ENCODE results near the gene MYH6.
"Not testable (repeated sequence)": the region's sequence is repeated elsewhere in the genome, so short reads cannot be mapped to it uniquely, and the experiment has no call there.

MYH6 gene

GRCh38 chr14:23407516-23408306 is at the start of gene MYH6:
MYH6 (minus strand) TSS chr14:23408273; CDS start chr14:23407223, 1,050 bp downstream.
- no peak for DNase-seq

- not testable (repeated sequence) for DNase-seq
Measured at GRCh38 chr14:23456883-23457586, 49.0 kb upstream of the MYH6 start.

DNA sequence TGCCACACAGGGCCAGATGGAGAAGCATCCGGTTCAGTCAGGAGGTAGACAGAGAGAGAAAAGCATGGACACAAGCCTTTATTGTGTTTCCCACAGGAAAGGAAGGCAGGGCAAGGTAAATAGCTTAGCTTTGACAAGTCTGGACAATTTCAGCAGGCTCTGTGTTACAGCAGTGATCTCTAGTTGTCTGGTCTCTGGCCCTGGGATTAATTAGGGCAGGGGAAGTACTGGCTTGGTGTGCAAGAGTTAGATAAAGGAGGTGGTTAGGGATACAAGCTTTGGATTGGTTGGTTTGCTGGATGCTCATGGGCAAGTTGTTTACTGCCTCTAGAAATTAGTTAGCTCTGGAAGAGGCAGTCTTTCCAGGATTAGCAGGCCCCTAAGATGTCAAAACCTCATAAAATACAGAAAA is 46.4 kb upstream of the MYH6 start:
- no peak for DNase-seq

DNA sequence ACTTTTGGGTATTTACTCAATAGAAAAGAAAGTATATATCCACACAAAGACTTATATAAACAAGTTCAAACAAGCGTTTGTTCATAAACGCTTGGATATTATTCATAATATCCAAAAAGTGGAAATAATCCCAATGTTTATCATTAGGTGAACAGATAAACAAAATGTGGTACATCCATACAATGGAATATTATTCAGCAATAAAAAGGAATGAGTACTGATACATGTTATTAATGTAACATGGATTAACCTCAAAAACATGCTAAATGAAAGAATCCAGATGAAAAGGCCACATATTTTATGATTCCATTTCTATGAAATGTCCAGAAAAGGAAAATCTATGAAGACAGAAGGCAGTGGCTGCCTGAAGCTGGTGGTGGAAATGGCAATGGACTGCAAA is 44.2 kb upstream of the MYH6 start:
- DNase-seq = no peak

GRCh38 chr14:23450379-23450778 is 42.3 kb upstream of the MYH6 start:
- DNase-seq = no peak

DNA sequence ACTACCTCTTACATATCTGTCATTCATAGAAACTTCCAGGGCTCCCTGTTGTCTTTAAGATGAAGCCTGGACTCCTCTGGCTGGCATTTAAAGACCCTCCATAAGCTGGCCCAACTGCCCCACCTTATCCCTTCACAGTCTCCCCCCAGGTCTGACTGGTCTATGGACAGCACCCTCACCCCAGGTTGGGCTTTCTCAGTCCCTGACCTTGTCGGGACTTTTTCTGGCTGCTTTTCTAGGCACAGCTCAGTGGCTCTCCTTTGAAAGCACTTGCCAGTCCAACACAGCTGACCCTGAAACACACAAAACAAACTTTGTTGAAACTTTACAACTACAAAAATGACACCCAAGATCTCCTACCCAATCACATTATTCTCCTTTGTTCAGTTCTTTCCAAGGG is 41.2 kb upstream of the MYH6 start:
- no peak for DNase-seq

DNA sequence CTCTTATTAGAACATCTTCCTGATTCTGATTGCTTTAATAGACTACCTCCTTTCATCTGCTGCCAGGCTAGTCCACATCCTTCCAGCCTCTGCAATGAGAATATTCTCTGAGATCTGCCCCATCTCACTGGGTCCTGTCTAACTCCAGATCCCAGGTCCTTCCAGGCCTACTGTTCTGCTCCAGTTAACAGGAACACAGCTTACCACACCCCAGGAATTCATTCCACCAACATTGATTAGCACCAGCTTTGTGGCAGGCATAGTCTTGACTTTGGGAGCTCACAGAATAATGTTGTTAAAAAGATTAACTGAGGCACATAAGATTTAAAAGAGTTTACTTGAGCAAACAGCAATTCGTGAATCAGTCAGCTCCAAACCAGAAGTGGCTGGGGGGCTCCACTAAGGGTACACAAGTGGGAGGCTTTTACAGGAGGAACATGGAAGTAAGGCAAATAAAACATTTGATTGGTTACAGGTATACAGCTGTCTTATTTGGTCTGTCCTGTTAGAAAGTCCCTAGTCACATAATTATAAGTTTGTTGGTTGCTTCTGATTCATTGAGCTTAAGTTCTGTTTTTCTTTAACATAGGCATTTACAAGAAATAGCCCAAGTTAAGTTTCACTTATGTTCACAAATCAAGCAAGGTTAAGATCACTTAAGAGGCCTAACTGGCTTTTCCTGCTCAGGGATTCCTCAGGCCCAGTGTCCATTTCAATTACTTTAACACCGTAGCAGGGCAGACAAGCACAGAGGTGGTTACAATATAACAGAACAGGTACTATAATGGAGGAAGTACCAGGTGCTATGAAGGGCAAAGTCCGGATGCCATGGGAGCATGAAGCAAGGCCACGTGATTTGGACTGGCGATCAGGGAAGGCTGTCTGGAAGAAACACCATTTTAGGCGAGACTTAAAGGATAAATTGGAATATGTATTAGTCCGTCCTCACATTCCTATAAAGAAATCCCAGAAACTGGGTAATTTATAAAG is 39.6 kb upstream of the MYH6 start:
- peak in 1 of 2 experiments; percentile 15 for DNase-seq

- peak in 1 of 2 experiments; percentile 12 for DNase-seq
Measured at GRCh38 chr14:23446291-23446851, 38.3 kb upstream of the MYH6 start.

DNA sequence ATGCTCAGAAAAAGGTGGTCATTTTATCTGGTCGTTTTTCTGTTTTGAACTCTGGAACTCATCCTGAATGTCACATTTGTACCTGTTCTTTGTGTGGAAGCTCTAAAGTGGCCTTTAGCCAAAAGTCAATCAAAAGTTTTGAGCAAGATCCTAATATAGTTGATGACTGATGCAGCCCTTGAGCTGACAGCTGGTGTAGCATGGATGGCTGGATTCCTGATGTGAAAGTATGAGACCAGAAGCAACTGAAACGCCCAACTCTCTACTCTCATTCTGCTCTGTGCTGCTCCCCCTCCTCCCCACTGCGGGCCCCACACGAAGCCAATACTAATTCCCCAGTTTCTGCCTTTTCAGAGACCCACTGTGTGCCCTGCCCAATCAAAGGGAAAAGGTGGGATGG is 37.7 kb upstream of the MYH6 start:
- no peak for DNase-seq

GRCh38 chr14:23444314-23444713 is 36.2 kb upstream of the MYH6 start:
- no peak for DNase-seq

DNA sequence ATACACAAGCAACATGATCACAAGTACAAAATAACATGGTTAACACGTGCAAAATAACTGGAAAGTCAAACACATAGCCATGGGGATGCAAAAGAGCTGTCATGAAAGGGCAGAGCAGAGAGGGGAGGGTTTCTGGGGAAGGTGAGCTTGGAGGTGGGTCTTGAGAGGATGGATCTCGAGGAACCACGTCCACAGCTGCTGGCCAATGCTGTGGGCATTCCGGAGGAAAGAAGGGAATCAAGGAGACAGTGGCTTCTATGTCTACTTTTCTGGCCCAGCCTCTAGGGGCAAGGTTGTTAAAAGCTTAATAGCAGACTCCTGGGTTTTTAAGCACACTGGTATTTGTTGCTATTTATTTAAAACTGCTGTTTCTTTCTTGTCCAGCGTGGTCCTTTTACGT is 35.8 kb upstream of the MYH6 start:
- no peak for DNase-seq

DNA sequence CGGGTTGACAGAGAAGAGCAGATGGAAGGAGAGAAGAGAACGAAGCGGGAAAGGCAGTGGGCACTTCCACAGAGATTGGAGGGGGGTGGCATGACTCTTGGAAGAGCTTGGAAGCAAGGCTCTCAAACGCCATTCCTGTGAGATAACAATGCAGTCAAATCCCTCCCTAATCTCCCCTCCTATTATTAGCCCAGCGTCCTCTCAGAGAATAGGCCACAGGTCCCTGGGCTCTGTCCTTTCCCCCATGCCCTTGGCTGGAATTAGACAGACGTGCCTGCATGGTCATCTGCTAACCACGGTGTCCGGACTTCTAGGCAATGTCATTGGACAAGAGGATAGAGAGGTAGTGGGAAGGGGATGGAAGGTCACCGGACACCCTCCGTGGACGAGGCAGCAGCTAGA is 35.3 kb upstream of the MYH6 start:
- no peak for DNase-seq

DNA sequence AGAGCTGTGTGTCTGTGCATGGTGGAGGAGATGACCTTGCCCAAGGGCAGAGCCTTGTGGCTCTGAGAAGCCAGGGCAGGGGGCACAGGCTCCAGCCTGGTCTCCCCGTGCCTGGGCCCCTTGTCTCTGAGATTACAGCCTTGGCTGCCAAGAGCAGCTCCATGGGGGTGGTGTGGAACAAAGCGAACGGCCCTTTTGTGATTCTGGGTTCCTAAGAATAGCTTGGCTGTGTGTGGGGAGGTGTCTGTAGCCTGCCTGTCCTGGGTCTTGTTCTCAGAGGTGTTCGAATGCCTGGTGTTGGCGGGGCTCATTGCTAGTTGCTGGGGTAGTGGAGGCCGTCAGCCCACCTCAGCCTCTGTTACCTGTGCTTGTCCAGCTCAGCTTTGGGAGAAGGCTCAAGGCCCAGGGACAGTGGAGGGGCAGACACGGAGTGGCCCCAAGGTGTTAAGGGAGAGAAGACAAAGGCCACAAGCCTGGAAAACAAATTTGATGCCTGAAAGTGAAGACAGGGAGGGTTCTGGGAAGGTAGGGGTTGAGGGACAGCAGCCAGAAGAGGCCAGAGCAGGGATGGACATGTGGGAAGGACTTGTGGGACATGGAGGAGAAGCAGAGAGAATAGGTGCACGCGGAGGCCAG is 34.8 kb upstream of the MYH6 start:
- no peak for DNase-seq

DNA sequence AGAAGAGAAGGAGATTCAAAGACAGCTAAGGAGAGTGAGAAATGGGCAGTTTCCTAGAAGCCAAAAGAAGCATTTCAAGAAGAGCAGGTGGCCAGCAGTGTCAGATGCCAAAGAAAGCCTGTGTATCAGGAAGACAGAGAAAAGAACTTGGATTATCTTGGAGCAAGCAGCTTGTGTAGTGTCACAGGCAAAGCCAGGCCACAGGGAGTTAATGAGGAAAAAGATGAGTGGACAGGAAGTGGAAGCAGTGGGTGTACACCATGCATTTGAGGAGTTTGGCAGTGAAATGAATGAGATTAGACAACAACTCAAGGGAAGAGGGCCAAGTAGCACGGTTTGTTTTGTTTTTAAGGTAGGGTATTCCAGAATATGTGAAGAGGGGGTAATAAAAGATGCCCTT is 33.0 kb upstream of the MYH6 start:
- DNase-seq = no peak

GRCh38 chr14:23439107-23439835 is 31.2 kb upstream of the MYH6 start:
- peak in 1 of 2 experiments; percentile 3 for DNase-seq

DNA sequence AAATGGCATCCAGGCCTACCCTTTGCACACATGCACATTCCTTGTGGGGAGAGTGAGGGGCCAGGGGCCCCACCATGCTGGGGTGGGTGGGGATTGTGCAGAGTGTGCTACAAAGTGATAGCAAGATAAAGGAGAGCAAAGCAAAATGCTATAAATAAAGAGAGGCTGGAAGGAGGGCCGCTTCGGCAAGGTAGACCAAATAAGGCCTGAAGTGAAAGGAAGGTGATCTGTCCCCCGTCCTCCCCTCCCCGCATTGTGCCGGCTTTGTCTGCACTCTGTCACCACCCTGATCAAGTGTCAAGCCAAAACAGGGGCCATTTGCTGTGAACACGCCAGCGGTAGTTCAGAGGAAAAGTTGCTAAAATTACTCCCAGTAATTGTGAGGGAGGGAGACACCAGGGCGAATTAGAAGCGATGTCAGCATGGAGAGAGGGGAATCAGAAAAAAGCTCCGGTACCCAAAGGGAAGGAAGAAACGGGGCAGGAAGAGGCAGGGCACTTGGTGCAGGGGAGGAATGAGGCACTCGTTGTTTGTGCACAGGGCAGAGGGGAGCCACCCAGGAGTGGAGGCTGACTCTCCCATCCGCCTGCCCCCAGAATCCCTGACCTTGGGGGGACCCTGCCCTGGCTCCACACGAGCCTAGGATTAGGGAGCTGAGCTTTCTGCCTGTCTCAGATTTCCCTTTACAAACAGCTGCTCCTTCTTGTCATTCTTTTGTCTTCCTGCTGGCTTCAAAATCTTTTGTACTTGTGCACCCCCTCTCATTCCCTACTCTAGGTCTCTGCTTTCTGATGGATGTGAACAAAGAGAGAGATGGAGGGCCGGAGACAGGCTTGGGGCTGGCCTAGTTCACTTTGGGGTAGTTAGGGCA is 30.3 kb upstream of the MYH6 start:
- peak in 1 of 2 experiments; percentile 8 for DNase-seq

DNA sequence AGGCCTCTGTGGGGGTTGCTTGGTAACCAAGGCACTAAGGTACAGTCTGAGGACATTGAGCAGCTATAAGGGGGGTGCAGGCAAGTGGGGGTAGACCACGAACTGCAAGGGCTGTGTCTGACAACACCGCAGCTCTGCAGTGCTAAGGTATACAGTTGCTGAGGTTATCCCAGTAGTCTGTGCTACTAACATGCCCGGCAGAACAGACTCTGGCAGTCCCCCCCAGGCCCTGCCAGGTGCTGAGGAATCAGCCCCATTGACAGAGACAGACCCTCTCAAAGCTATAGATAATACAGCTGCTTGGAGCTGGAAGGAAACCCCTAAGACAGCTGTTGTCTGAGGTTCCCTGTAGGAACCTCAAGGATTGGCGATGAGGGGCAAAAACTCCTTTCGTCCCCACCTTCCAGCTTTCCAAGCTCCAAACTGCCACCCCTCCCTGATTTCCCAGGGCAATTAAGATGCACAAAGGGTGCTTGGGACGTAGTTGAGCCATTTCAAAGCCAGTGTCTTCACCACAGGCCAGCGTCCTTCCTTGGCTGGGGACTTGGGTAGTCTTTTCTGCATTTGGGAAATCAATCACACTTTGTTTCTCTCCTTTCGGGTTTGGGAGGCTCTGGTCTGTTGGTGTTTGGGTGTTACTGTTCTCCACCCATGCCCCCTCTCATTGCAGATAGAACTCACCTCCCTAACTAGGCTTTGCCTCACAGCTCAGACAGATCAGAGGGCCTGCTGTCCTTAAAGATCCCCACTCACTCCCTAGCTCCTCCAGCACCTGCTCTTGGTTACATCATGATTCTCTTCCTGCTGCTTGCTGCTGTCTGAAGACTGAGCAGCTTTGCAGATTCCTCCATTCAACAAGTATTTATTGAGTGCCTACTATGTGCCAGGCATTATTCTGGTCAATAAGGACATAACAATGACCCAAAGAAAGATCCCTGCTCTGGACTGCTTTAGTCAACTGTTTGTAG is 29.3 kb upstream of the MYH6 start:
- DNase-seq = no peak

GRCh38 chr14:23436327-23437132 is 28.5 kb upstream of the MYH6 start:
- no peak for DNase-seq
